ENCODE results near the gene OSMR. TPM values are rescaled to one million over a fixed set of nuclear protein-coding genes. Genes with fewer than 3 reads are reported as not detected.
A peak's percentile ranks its signal among the peaks of the same experiment; 100 is the strongest.

Gene OSMR
- total RNA-seq: 10 to 100 TPM in 3 of 10 donors, 1 to 10 TPM in 7; 3.9 to 33.4 (median 8.3) TPM
- 10 to 100 TPM in 1 of 2 donors, 1 to 10 TPM in 1; 6.6 to 11.8 TPM for polyA plus RNA-seq
- long read RNA-seq, donor 1, partial matches to known transcripts: 4 of 8 reads
- long read RNA-seq, donor 1, other reads (novel, unspliced or antisense): 2 of 8 reads
- long read RNA-seq, donor 2, partial matches to known transcripts: 1 of 3 reads
- long read RNA-seq, donor 2, other reads (novel, unspliced or antisense): 2 of 3 reads
- long read RNA-seq, donor 3, full-length matches to known transcripts: 4 of 21 reads
- long read RNA-seq, donor 3, partial matches to known transcripts: 8 of 21 reads
- long read RNA-seq, donor 3, other reads (novel, unspliced or antisense): 9 of 21 reads

GRCh38 chr5:38845526-38846378 is at the start of gene OSMR:
TSS of gene OSMR (plus strand) at chr5:38846012. CDS start at chr5:38869045, 23,033 bp downstream.
- peak; percentile 95 to 98 (median 96) for ATAC-seq

GRCh38 chr5:38796742-38797108 is 49.1 kb upstream of the OSMR start:
- ATAC-seq (peak in 1 of 8 donors; percentile 15), DNase-seq (no peak)
- H3K27me3 ChIP-seq: no peaks in the 10 kb centered on the region
- no peak for TF ChIP-seq CTCF (IDR thresholded peaks at IDR 0.05)
- H3K27ac ChIP-seq: peak overlapping the region in 6 of 10 donors; percentile 5 to 63 (median 36)
- H3K36me3 ChIP-seq: no peaks in the 10 kb centered on the region
- H3K4me3 ChIP-seq: no peak overlapping the region
- intact Hi-C loops (cut with DNase I): no loop called here
- no peaks in the 10 kb centered on the region for H3K9me3 ChIP-seq
- peaks cover 5 to 45% (median 25%) of the 10 kb centered on the region in 9 donors for H3K4me1 ChIP-seq

More at GRCh38 chr5:38845526-38846378, at the start of gene OSMR:
- Histone ChIP-seq H3K27me3 (peaks cover 0 to 51% (median 17%) of the 10 kb centered on the region in 7 donors), H3K27ac (peak within 1 kb of the TSS; percentile 74 to 98 (median 96)), H3K36me3 (peaks cover 0 to 12% (median 0%) of the 10 kb centered on the region in 9 donors), H3K4me1 (peaks cover 0 to 33% (median 16%) of the 10 kb centered on the region in 9 donors), H3K4me3 (peak within 1 kb of the TSS; percentile 51 to 87 (median 76)), H3K9me3 (peaks cover 0 to 4% (median 0%) of the 10 kb centered on the region in 11 donors)
- WGBS, 2 donors: 1% methylated on average over 81 to 89 of the region's 89 CpGs
- peak; percentile 91 to 93 for DNase-seq
- intact Hi-C loops (cut with DNase I): loop anchor here in 1 of 10 donors (5.0 kb wide), 1 partner anchor 77 kb away; no protein-coding TSS in a partner anchor
- TF ChIP-seq CTCF (IDR thresholded peaks at IDR 0.05): no peak

- DNase-seq (no peak), ATAC-seq (no peak)
- WGBS, 2 donors: 87 to 94% methylated on average over 12 of the region's 12 CpGs
- Histone ChIP-seq H3K27ac (no peak overlapping the region), H3K4me3 (no peak overlapping the region), H3K4me1 (peaks cover 5 to 48% (median 25%) of the 10 kb centered on the region in 9 donors), H3K27me3 (no peaks in the 10 kb centered on the region), H3K36me3 (no peaks in the 10 kb centered on the region), H3K9me3 (no peaks in the 10 kb centered on the region)
- intact Hi-C loops (cut with DNase I): no loop called here
- no peak for TF ChIP-seq CTCF (IDR thresholded peaks at IDR 0.05)
Measured at GRCh38 chr5:38797838-38798237, 48.0 kb upstream of the OSMR start.

Measured in heart right ventricle (tissue), 16 donors.